ENCODE data around the gene ASB5. TPM values are rescaled to one million over a fixed set of nuclear protein-coding genes. Genes with fewer than 3 reads are reported as not detected.

ASB5 gene
- total RNA-seq, 1 experiment from 2014 or later: not detected

DNA sequence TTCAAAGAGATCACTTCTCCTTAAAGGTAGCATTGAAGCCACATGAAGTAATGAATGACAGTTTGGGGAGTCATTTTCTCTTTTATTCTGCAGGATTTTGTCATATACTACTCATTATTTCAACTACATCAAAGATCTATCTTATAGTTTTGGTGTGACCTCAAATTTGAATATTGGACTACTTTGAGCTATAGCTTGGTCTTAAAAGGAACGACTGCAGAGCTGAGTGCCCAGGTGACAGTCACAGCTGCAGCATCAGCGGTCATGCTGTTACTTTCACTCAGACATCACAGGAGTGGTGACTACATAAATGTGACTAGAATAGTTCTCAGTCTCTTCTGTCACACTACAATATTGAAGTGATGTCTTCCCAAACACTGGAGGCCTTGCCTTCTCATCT is 40.0 kb upstream of the ASB5 start:
- POLR2A ChIA-PET: no interaction called here
- no peaks in the 10 kb centered on the region for H4K20me1 ChIP-seq (ENCODE audit: insufficient read depth)
- no peak overlapping the region for H3K4me3 ChIP-seq (replicated peaks in 1 of 2; ENCODE audit: low read depth in 1 of 2, low read length in 2 of 2)
- no peaks in the 10 kb centered on the region for H3K9me3 ChIP-seq (ENCODE audit: control insufficient read depth in 1 of 2, insufficient read depth in 1 of 2, low read depth in 1 of 2, low read length in 2 of 2)
- BruUV-seq (replicated peaks): no TSS peak
- intact Hi-C loops (cut with micrococcal nuclease): no loop called here
- H3K79me2 ChIP-seq (ENCODE audit: insufficient read depth, low read length): no peaks in the 10 kb centered on the region
- H3K9ac ChIP-seq (ENCODE audit: low read length): no peak overlapping the region
- TF ChIP-seq, protein P1, sequence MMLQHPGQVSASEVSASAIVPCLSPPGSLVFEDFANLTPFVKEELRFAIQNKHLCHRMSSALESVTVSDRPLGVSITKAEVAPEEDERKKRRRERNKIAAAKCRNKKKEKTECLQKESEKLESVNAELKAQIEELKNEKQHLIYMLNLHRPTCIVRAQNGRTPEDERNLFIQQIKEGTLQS (IDR thresholded peaks at IDR 0.05): no peak
- no peak for TF ChIP-seq RAD21 (IDR thresholded peaks at IDR 0.05; ENCODE audit: low read depth)
- TF ChIP-seq FOSL1 (IDR thresholded peaks at IDR 0.05; ENCODE audit: low read depth): no peak
- TF ChIP-seq CTCF (IDR thresholded peaks at IDR 0.05 in 2 of 3, conservative IDR thresholded peaks at IDR 0.05 in 1 of 3; ENCODE audit: borderline replicate concordance in 1 of 3, insufficient read depth in 1 of 3, low read depth in 2 of 3, low read length in 2 of 3): no peak
- TF ChIP-seq EZH2phosphoT487 (IDR thresholded peaks at IDR 0.05; ENCODE audit: borderline replicate concordance): no peak
- TF ChIP-seq, protein P2, sequence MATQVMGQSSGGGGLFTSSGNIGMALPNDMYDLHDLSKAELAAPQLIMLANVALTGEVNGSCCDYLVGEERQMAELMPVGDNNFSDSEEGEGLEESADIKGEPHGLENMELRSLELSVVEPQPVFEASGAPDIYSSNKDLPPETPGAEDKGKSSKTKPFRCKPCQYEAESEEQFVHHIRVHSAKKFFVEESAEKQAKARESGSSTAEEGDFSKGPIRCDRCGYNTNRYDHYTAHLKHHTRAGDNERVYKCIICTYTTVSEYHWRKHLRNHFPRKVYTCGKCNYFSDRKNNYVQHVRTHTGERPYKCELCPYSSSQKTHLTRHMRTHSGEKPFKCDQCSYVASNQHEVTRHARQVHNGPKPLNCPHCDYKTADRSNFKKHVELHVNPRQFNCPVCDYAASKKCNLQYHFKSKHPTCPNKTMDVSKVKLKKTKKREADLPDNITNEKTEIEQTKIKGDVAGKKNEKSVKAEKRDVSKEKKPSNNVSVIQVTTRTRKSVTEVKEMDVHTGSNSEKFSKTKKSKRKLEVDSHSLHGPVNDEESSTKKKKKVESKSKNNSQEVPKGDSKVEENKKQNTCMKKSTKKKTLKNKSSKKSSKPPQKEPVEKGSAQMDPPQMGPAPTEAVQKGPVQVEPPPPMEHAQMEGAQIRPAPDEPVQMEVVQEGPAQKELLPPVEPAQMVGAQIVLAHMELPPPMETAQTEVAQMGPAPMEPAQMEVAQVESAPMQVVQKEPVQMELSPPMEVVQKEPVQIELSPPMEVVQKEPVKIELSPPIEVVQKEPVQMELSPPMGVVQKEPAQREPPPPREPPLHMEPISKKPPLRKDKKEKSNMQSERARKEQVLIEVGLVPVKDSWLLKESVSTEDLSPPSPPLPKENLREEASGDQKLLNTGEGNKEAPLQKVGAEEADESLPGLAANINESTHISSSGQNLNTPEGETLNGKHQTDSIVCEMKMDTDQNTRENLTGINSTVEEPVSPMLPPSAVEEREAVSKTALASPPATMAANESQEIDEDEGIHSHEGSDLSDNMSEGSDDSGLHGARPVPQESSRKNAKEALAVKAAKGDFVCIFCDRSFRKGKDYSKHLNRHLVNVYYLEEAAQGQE (IDR thresholded peaks at IDR 0.05; ENCODE audit: low read depth): no peak
- TF ChIP-seq SP1 (IDR thresholded peaks at IDR 0.05; ENCODE audit: low read depth): no peak
- no peak for TF ChIP-seq ZNF274 (IDR thresholded peaks at IDR 0.05; ENCODE audit: low read depth, low read length)
- no peak for TF ChIP-seq SIN3A (IDR thresholded peaks at IDR 0.05; ENCODE audit: low read depth)
- TF ChIP-seq MAX (IDR thresholded peaks at IDR 0.05): no peak
- TF ChIP-seq YY1 (IDR thresholded peaks at IDR 0.05; ENCODE audit: extremely low read depth, insufficient replicate concordance, low read depth, low read length): no peak
- TF ChIP-seq ZFX (IDR thresholded peaks at IDR 0.05): no peak
- no peak for TF ChIP-seq ZBTB33 (IDR thresholded peaks at IDR 0.05; ENCODE audit: extremely low read depth, insufficient replicate concordance, low read length)
- H3K27me3 ChIP-seq (ENCODE audit: insufficient read depth, low read length): no peaks in the 10 kb centered on the region
- H3K27ac ChIP-seq (ENCODE audit: low read depth, low read length): no peak overlapping the region
- H3K9me2 ChIP-seq (ENCODE audit: insufficient read depth): no peaks in the 10 kb centered on the region
- H3K36me3 ChIP-seq (ENCODE audit: control insufficient read depth in 1 of 2, insufficient read depth in 2 of 2, low read length in 2 of 2): no peaks in the 10 kb centered on the region
- DNase-seq (ENCODE audit: low read depth, low spot score) (no peak), ATAC-seq (no peak)
- CTCF ChIA-PET: no interaction called here
- no peak overlapping the region for H2AFZ ChIP-seq (ENCODE audit: low read depth, low read length, poor library complexity, severe bottlenecking)
- H3K4me2 ChIP-seq (ENCODE audit: low read length): no peak overlapping the region
- peaks cover 0 to 16% of the 10 kb centered on the region in 2 experiments; a peak in 2 of 4 replicates for H3K4me1 ChIP-seq (ENCODE audit: control insufficient read depth in 1 of 2, insufficient read depth in 2 of 2, low read length in 2 of 2)
- RAD21 ChIA-PET (ENCODE audit: low non-redundant PET in 1 of 2, low total read pairs in 2 of 2, uncharacterized antibody in 2 of 2, unreplicated experiment in 2 of 2): no interaction called here
